MM.1S (cell line): ENCODE data around the gene TARS3.

Source experiments
- DNase-seq: peaks from one replicate; pipeline ENCODE4 v3.0.0-alpha.2; 2015
- H2AFZ ChIP-seq: fragments of 300-600 bp; sonication (generic); 2 replicates; pipeline ENCODE4 v1.6.0; 2016; ENCODE audit warnings: antibody characterized with exemption, low read length
- H3F3A ChIP-seq: fragments of 300-600 bp; sonication (generic); 2 replicates; pipeline ENCODE4 v1.6.1; 2016; ENCODE audit warnings: mild to moderate bottlenecking, antibody characterized with exemption, low read length, moderate library complexity, mixed read lengths; ENCODE audit not compliant: insufficient read depth
- H3K27ac ChIP-seq: fragments of 300-600 bp; sonication (generic); 2 replicates; pipeline ENCODE4 v1.5.1; 2016; ENCODE audit warnings: mild to moderate bottlenecking, low read length
- H3K27me3 ChIP-seq: fragments of 300-600 bp; sonication (generic); replicated peaks from 2 replicates; pipeline ENCODE4 v1.6.0; 2016; ENCODE audit warnings: low read length; ENCODE audit not compliant: insufficient read depth
- H3K36me3 ChIP-seq: fragments of 300-600 bp; sonication (generic); replicated peaks from 2 replicates; pipeline ENCODE4 v1.6.1; 2016; ENCODE audit warnings: mild to moderate bottlenecking, low read length, mixed read lengths; ENCODE audit not compliant: insufficient read depth
- H3K4me1 ChIP-seq: fragments of 300-600 bp; sonication (generic); 2 replicates; pipeline ENCODE4 v1.6.1; 2016; ENCODE audit warnings: low read length, mixed read lengths
- H3K4me2 ChIP-seq: fragments of 300-600 bp; sonication (generic); 2 replicates; pipeline ENCODE4 v1.6.0; 2016; ENCODE audit warnings: low read depth, low read length
- H3K4me3 ChIP-seq: fragments of 300-600 bp; sonication (generic); 2 replicates; pipeline ENCODE4 v1.5.1; 2016; ENCODE audit warnings: low read length, mixed read lengths
- H3K79me2 ChIP-seq: fragments of 300-600 bp; sonication (generic); 2 replicates; pipeline ENCODE4 v1.6.1; 2016; ENCODE audit warnings: mixed run types, low read length, mixed read lengths
- H3K9ac ChIP-seq: fragments of 300-600 bp; sonication (generic); 2 replicates; pipeline ENCODE4 v1.6.1; 2016; ENCODE audit warnings: low read length, mixed read lengths
- H3K9me2 ChIP-seq: fragments of 300-600 bp; sonication (generic); replicated peaks from 2 replicates; pipeline ENCODE4 v1.6.1; 2016; ENCODE audit warnings: mild to moderate bottlenecking, low read length, mixed read lengths; ENCODE audit not compliant: insufficient read depth
- H3K9me3 ChIP-seq: fragments of 300-600 bp; sonication (generic); replicated peaks from 2 replicates; pipeline ENCODE4 v1.6.1; 2016; ENCODE audit warnings: mild to moderate bottlenecking, low read length, mixed read lengths; ENCODE audit not compliant: insufficient read depth
- H4K20me1 ChIP-seq: fragments of 300-600 bp; sonication (generic); 2 replicates; pipeline ENCODE4 v1.6.1; 2016; ENCODE audit warnings: mild to moderate bottlenecking, low read length, moderate library complexity, mixed read lengths; ENCODE audit not compliant: insufficient read depth
- EZH2 ChIP-seq: fragments of 300-600 bp; sonication (generic); optimal IDR thresholded peaks from 2 replicates; pipeline ENCODE3; 2017; ENCODE audit warnings: low read depth, mild to moderate bottlenecking, antibody characterized with exemption, low read length, mixed read lengths
- EZH2phosphoT487 ChIP-seq: fragments of 300-600 bp; sonication (generic); IDR thresholded peaks from 2 replicates; pipeline ENCODE4 v1.6.1; 2018; ENCODE audit warnings: antibody characterized with exemption, low read length
- TF ChIP-seq, protein P1 (sequence below): fragments of 300-600 bp; sonication (generic); IDR thresholded peaks from 2 replicates; pipeline ENCODE4 v1.5.1; 2016; ENCODE audit warnings: antibody characterized with exemption, low read length, mixed read lengths

TARS3 gene

DNA sequence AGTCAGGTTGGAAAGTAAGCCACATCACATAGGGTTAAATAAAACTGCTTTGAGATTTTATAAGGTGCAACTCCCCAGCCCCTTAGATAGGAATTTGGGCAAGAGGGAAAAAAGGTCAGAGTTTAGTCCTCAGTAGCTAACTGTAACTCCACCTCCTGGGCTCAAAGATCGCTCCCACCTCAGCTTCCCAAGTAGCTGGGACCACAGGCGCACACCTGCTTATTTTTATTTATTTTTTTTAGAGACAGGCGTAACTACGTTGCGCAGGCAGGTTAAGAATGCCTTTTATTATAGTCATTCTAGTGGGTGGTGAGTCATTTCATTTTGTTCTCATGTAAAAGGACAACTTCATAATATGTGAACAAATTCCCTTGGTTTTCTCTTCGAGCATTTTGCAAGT, 86.8 kb downstream of the TARS3 start:
- no peak overlapping the region for H3K4me2 ChIP-seq
- DNase-seq: no peak
- no peak overlapping the region for H2AFZ ChIP-seq

DNA sequence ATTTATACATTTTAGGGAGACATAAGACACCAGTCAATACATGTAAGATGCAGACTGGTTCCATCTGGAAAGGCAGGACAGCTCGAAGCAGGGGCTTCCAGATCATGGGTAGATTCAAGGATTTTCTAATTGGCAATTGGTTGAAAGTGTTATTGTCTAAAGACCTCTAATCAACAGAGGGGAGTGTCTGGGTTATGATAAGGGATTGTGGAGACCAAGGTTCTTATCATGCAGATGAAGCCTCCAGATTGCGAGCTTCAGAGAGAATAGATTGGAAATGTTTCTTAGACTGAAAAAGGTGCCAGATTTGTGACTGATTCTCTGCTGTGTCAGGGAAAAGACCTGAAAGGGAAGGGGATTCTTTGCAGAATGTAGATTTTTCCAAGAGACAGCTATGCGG, 87.2 kb downstream of the TARS3 start:
- no peak overlapping the region for H3K27ac ChIP-seq
- no peaks in the 10 kb centered on the region for H3K9me3 ChIP-seq
- H3K9ac ChIP-seq: no peak overlapping the region
- peaks cover 8% of the 10 kb centered on the region for H3F3A ChIP-seq
- peaks cover 3% of the 10 kb centered on the region; the same call in 1 of the 2 replicates for H3K36me3 ChIP-seq
- TF ChIP-seq, protein P1, sequence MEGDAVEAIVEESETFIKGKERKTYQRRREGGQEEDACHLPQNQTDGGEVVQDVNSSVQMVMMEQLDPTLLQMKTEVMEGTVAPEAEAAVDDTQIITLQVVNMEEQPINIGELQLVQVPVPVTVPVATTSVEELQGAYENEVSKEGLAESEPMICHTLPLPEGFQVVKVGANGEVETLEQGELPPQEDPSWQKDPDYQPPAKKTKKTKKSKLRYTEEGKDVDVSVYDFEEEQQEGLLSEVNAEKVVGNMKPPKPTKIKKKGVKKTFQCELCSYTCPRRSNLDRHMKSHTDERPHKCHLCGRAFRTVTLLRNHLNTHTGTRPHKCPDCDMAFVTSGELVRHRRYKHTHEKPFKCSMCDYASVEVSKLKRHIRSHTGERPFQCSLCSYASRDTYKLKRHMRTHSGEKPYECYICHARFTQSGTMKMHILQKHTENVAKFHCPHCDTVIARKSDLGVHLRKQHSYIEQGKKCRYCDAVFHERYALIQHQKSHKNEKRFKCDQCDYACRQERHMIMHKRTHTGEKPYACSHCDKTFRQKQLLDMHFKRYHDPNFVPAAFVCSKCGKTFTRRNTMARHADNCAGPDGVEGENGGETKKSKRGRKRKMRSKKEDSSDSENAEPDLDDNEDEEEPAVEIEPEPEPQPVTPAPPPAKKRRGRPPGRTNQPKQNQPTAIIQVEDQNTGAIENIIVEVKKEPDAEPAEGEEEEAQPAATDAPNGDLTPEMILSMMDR: no peak
- no peak for TF ChIP-seq EZH2phosphoT487
- no peak for TF ChIP-seq EZH2
- H3K27me3 ChIP-seq: no peaks in the 10 kb centered on the region
- no peak overlapping the region for H2AFZ ChIP-seq
- no peak for DNase-seq
- no peaks in the 10 kb centered on the region for H4K20me1 ChIP-seq
- H3K9me2 ChIP-seq: no peaks in the 10 kb centered on the region
- no peak overlapping the region for H3K4me3 ChIP-seq
- H3K4me2 ChIP-seq: no peak overlapping the region
- peaks cover 15% of the 10 kb centered on the region for H3K4me1 ChIP-seq
- peaks cover 13% of the 10 kb centered on the region for H3K79me2 ChIP-seq

More for the DNA sequence above, 86.8 kb downstream of the TARS3 start:
- Histone ChIP-seq H4K20me1 (no peaks in the 10 kb centered on the region), H3K27me3 (no peaks in the 10 kb centered on the region), H3F3A (peaks cover 12% of the 10 kb centered on the region), H3K4me3 (no peak overlapping the region), H3K4me1 (peaks cover 20% of the 10 kb centered on the region), H3K36me3 (peaks cover 2% of the 10 kb centered on the region; the same call in 1 of the 2 replicates), H3K9ac (no peak overlapping the region), H3K9me3 (no peaks in the 10 kb centered on the region), H3K27ac (no peak overlapping the region), H3K79me2 (peaks cover 15% of the 10 kb centered on the region), H3K9me2 (no peaks in the 10 kb centered on the region)
- no peak for TF ChIP-seq EZH2
- no peak for TF ChIP-seq EZH2phosphoT487
- TF ChIP-seq, protein P1: no peak

DNA sequence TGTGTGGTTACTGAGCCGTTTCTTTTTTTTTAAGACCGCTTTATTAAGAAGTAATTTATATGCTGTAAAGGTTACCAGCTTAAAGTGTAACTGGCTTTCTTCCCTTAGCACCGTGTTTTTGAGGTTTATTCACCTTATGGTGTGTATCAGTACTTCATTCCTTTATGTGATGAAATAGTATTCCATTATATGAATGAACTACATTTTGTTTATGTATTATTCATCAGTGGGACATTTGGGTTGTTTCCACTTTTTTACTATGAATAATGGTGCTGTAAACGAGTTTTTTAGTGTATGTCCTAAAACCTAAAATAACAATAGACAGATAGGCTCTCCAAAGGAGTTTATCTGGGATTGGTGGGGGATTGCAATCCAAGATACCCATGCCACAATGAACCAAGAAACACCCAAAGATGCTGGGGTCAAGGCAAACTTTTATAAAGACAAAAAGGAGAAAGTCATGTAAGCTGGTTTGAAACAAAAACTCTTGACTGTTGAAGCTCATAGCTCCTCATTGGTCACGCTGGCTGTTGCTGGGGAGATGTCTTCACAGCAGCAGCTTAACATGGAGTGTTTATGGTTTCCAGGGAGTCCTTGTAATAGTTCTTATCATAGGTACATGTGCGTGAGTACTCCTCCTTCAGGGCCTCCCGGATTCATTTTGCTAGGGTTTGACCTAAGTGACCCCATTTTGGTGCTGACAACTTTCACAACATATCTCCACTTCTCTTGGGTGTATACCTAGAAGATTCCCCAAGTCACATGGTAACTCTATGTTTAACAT, 88.1 kb downstream of the TARS3 start:
- no peak overlapping the region for H3K4me2 ChIP-seq
- H3K9ac ChIP-seq: no peak overlapping the region
- no peaks in the 10 kb centered on the region for H4K20me1 ChIP-seq
- no peak overlapping the region for H3K4me3 ChIP-seq
- TF ChIP-seq, protein P1: no peak
- no peaks in the 10 kb centered on the region for H3K27me3 ChIP-seq
- no peaks in the 10 kb centered on the region for H3K9me3 ChIP-seq
- no peak overlapping the region for H2AFZ ChIP-seq
- H3K27ac ChIP-seq: no peak overlapping the region
- peaks cover 7% of the 10 kb centered on the region; the same call in 1 of the 2 replicates for H3K4me1 ChIP-seq
- no peak for DNase-seq
- H3K79me2 ChIP-seq: peaks cover 13% of the 10 kb centered on the region
- 0 out of 2 replicates have a peak, but pooled peaks cover 3% of the 10 kb centered on the region for H3K36me3 ChIP-seq
- H3K9me2 ChIP-seq: no peaks in the 10 kb centered on the region
- no peaks in the 10 kb centered on the region; the same call in 1 of the 2 replicates for H3F3A ChIP-seq
